A549 (cell line): ENCODE data around the gene CAMP. TPM values are rescaled to one million over a fixed set of nuclear protein-coding genes. Genes with fewer than 3 reads are reported as not detected.

Source experiments
- ATAC-seq, 2 experiments: fragments of 200-7000 bp in 1 of 2; fragments of >200 bp in 1 of 2; cut with Nextera tagmentation in 1 of 2; cut with Tn5 transposase in 1 of 2; 3 replicates each; pipeline versions ENCODE4 v1.8.0 to v1.9.1; 2018 to 2020; ENCODE audit warnings: mild to moderate bottlenecking in 1 of 2, moderate library complexity in 1 of 2
- CTCF ChIA-PET: fragments of 300-600 bp; sonication (Branson Sonifier 250); formaldehyde crosslinking; extraction: SDS; loops from one replicate; lab custom pipeline; 2021; ENCODE audit warnings: antibody characterized with exemption, inconsistent platforms; lab: Yijun Ruan, JAX
- POLR2A ChIA-PET: fragments of 350-600 bp; formaldehyde crosslinking; extraction: SDS; loops from one replicate; lab custom pipeline; 2021; ENCODE audit warnings: antibody characterized with exemption, inconsistent platforms; lab: Yijun Ruan, JAX
- DNase-seq, 2 experiments: peaks; one replicate each; pipeline versions ENCODE4 v3.0.0 to v3.0.0-alpha.2; 2011 to 2016; ENCODE audit warnings: low read depth in 1 of 2, low spot score in 1 of 2
- FAIRE-seq: peaks from 2 replicates; lab custom pipeline; 2011; peaks lifted over from hg19 to GRCh38; lab: Jason Lieb, UNC
- H3K27ac ChIP-seq, 2 experiments: fragments of >200 bp; sonication (Bioruptor Twin); formaldehyde crosslinking; 3 replicates each; pipeline ENCODE4 v1.5.1; 2016 to 2017
- H3K4me1 ChIP-seq: fragments of >200 bp; sonication (Bioruptor Twin); formaldehyde crosslinking; 3 replicates; pipeline ENCODE4 v1.6.1; 2016
- H3K4me2 ChIP-seq: fragments of >200 bp; sonication (Bioruptor Twin); formaldehyde crosslinking; 3 replicates; pipeline ENCODE4 v1.6.1; 2016
- H3K4me3 ChIP-seq: fragments of >200 bp; sonication (Bioruptor Twin); formaldehyde crosslinking; 3 replicates; pipeline ENCODE4 v1.5.1; 2016
- H3K9me3 ChIP-seq: fragments of >200 bp; sonication (Bioruptor Twin); formaldehyde crosslinking; 3 replicates; pipeline ENCODE4 v1.6.1; 2016
- BHLHE40 ChIP-seq: IDR thresholded peaks from 2 replicates; pipeline ENCODE4 v1.6.1; 2012; ENCODE audit warnings: low read depth, low read length, inconsistent platforms
- CEBPB ChIP-seq, 2 experiments: fragments of >200 bp in 1 of 2; sonication (Bioruptor Twin) in 1 of 2; formaldehyde crosslinking in 1 of 2; IDR thresholded peaks; 2 replicates each; pipeline ENCODE4 v1.6.1; 2012 to 2016
- CHD2 ChIP-seq: fragments of 150-350 bp; IDR thresholded peaks from 2 replicates; pipeline ENCODE4 v1.6.1; 2014; ENCODE audit warnings: low read length; ENCODE audit not compliant: partially characterized antibody
- CTCF ChIP-seq: fragments of >200 bp; sonication (Bioruptor Twin); formaldehyde crosslinking; IDR thresholded peaks from 3 replicates; pipeline ENCODE4 v1.5.1; 2016
- EHMT2 ChIP-seq: fragments of 200-600 bp; sonication (generic); IDR thresholded peaks from 2 replicates; pipeline ENCODE4 v1.6.1; 2016; ENCODE audit warnings: antibody characterized with exemption, low read depth, mild to moderate bottlenecking, moderate library complexity
- ELK1 ChIP-seq: fragments of 150-350 bp; IDR thresholded peaks from 2 replicates; pipeline ENCODE4 v1.6.1; 2014; ENCODE audit warnings: low read depth, mild to moderate bottlenecking, low read length
- GATA3 ChIP-seq: IDR thresholded peaks from 2 replicates; pipeline ENCODE4 v1.6.1; 2012; ENCODE audit warnings: borderline replicate concordance
- HDAC2 ChIP-seq: fragments of 200-600 bp; sonication (generic); IDR thresholded peaks from 2 replicates; pipeline ENCODE4 v1.6.1; 2016
- HEYL ChIP-seq: fragments of 250-450 bp; sonication (Bioruptor Pico); IDR thresholded peaks from 2 replicates; pipeline ENCODE4 v1.8.0; 2021; ENCODE audit warnings: mild to moderate bottlenecking, moderate library complexity
- HOXA7 ChIP-seq: fragments of 250-450 bp; sonication (Bioruptor Pico); IDR thresholded peaks from 2 replicates; pipeline ENCODE4 v1.5.0; 2020; ENCODE audit warnings: mild to moderate bottlenecking, moderate library complexity
- HOXB13 ChIP-seq: fragments of 250-450 bp; sonication (Bioruptor Pico); IDR thresholded peaks from 2 replicates; pipeline ENCODE4 v1.5.0; 2020; ENCODE audit warnings: low read depth, mild to moderate bottlenecking, moderate library complexity
- JUN ChIP-seq, 2 experiments: fragments of >200 bp; sonication (Bioruptor Twin); formaldehyde crosslinking; IDR thresholded peaks; 2 replicates in 1 of 2; 3 replicates in 1 of 2; pipeline ENCODE4 v1.6.1; 2016 to 2017
- KDM5A ChIP-seq: fragments of 200-600 bp; sonication (generic); IDR thresholded peaks from 2 replicates; pipeline ENCODE4 v1.6.1; 2016; ENCODE audit warnings: antibody characterized with exemption, mild to moderate bottlenecking
- MAFK ChIP-seq: fragments of 450-650 bp; IDR thresholded peaks from 2 replicates; pipeline ENCODE4 v1.6.1; 2014; ENCODE audit not compliant: partially characterized antibody
- MAX ChIP-seq: IDR thresholded peaks from 2 replicates; pipeline ENCODE4 v1.6.1; 2012
- POLR2AphosphoS2 ChIP-seq: conservative IDR thresholded peaks from 2 replicates; pipeline ENCODE4 v1.6.1; 2012; ENCODE audit warnings: low read length, improper control_type of control experiment, inconsistent platforms
- RCOR1 ChIP-seq: fragments of 150-350 bp; IDR thresholded peaks from 2 replicates; pipeline ENCODE4 v1.6.1; 2014; ENCODE audit warnings: antibody characterized with exemption, low read length, low read depth
- REST ChIP-seq: fragments of 200-600 bp; sonication (generic); IDR thresholded peaks from 2 replicates; pipeline ENCODE4 v1.6.1; 2016; ENCODE audit warnings: antibody characterized with exemption, mild to moderate bottlenecking, moderate library complexity
- RFX5 ChIP-seq: fragments of 450-650 bp; IDR thresholded peaks from 2 replicates; pipeline ENCODE4 v1.7.1; 2014; ENCODE audit warnings: antibody characterized with exemption, mild to moderate bottlenecking, moderate library complexity
- USF2 ChIP-seq: fragments of 450-650 bp; IDR thresholded peaks from 2 replicates; pipeline ENCODE4 v1.6.1; 2014; ENCODE audit warnings: antibody characterized with exemption
- ZC3H11A ChIP-seq: fragments of 450-650 bp; IDR thresholded peaks from 2 replicates; pipeline ENCODE4 v1.6.1; 2014; ENCODE audit warnings: antibody characterized with exemption, mild to moderate bottlenecking
- WGBS: methylation state at CpG from one replicate; pipeline ENCODE4 v1.1.6; 2017; ENCODE audit errors: missing lambda C conversion rate; 5-methylcytosine and 5-hydroxymethylcytosine counted together
- polyA plus RNA-seq, 4 experiments: library from polyadenylated mRNA; depleted of rRNA in 3 of 4; stranded (reverse); fragments of >200 nt; fragmentation: RNase III in 1 of 4; extraction: RNeasy Plus Mini Kit Qiagen cat#74134 plus additional on column Dnase treatment in 1 of 4; gene quantifications; 2 replicates in 3 of 4; 3 replicates in 1 of 4; pipeline ENCODE4 v1.2.3, GENCODE V29; 2011 to 2017

CAMP gene
- polyA plus RNA-seq, 2 of the 4 experiments (the other 2 are of a cell fraction), result not detected

- H3K4me2 ChIP-seq, result no peak overlapping the region
- ATAC-seq (no peak), DNase-seq (no peak), FAIRE-seq (no peak)
- ChIA-PET POLR2A (no interaction called here), CTCF (interaction anchor here (1.1 kb wide), 1 partner anchor 88 kb away, joined by 3 read pairs; no protein-coding TSS in a partner anchor)
- no peak overlapping the region for H3K4me3 ChIP-seq
- no peak overlapping the region for H3K27ac ChIP-seq
- peaks cover 11% of the 10 kb centered on the region for H3K4me1 ChIP-seq
- no peaks in the 10 kb centered on the region for H3K9me3 ChIP-seq
- 84% methylated on average over 4 of the region's 4 CpGs for WGBS
- TF ChIP-seq MAFK (no peak), HDAC2 (no peak), GATA3 (no peak), USF2 (no peak), POLR2AphosphoS2 (no peak), JUN (IDR thresholded peaks at IDR 0.05) (no peak), BHLHE40 (no peak)
- TF ChIP-seq, all 56 proteins: peak for 0
Measured at GRCh38 chr3:48185129-48185528, 38.2 kb upstream of the CAMP start.

- peak overlapping the region; percentile 83 for H3K4me3 ChIP-seq
- H3K9me3 ChIP-seq, result no peaks in the 10 kb centered on the region
- H3K4me1 ChIP-seq, result peaks cover 11% of the 10 kb centered on the region
- peak overlapping the region; percentile 97 for H3K4me2 ChIP-seq
- POLR2A ChIA-PET, result interaction anchor here (1.5 kb wide), 1 partner anchor 54 kb away, joined by 3 read pairs; the partner anchor contains the start of gene ZNF589
- H3K27ac ChIP-seq, result peak overlapping the region; percentile 75 to 91
- 21% methylated on average over 7 of the region's 7 CpGs for WGBS
- TF ChIP-seq POLR2AphosphoS2 (no peak), JUN (IDR thresholded peaks at IDR 0.05) (no peak), CEBPB (IDR thresholded peaks at IDR 0.05) (no peak), CTCF (no peak), HOXB13 (CRISPR knock-in tag) (no peak), MAX (no peak), KDM5A (no peak), USF2 (no peak), RCOR1 (no peak), ZC3H11A (no peak), HOXA7 (no peak), HEYL (CRISPR knock-in tag) (no peak), EHMT2 (no peak)
- ATAC-seq (no peak), FAIRE-seq (no peak), DNase-seq (no peak)
- CTCF ChIA-PET, result interaction anchor here (0.7 kb wide), 1 partner anchor 763 kb away, joined by 3 read pairs; no protein-coding TSS in a partner anchor
Measured at GRCh38 chr3:48186631-48187300, 36.5 kb upstream of the CAMP start.

GRCh38 chr3:48187301-48187578 lies 36.1 kb upstream of the CAMP start:
- TF ChIP-seq RFX5 (no peak), ELK1 (no peak), ZC3H11A (no peak), REST (no peak), MAX (no peak), CHD2 (no peak)
- DNase-seq (no peak), ATAC-seq (no peak), FAIRE-seq (no peak)
- ChIA-PET CTCF (interaction anchor here (0.7 kb wide), 1 partner anchor 764 kb away, joined by 3 read pairs; no protein-coding TSS in a partner anchor), POLR2A (interaction anchor here (1.5 kb wide), 1 partner anchor 54 kb away, joined by 3 read pairs; the partner anchor contains the start of gene ZNF589)
- H3K4me2 ChIP-seq, result peak overlapping the region; percentile 97
- WGBS, result under 1% methylated on average over 8 of the region's 8 CpGs
- no peaks in the 10 kb centered on the region for H3K9me3 ChIP-seq
- peak overlapping the region; percentile 75 to 91 for H3K27ac ChIP-seq
- peaks cover 11% of the 10 kb centered on the region for H3K4me1 ChIP-seq
- peak overlapping the region; percentile 83 for H3K4me3 ChIP-seq
